DMS153 (cell line): ENCODE data around the gene POLR1G.
A peak's percentile ranks its signal among the peaks of the same experiment; 100 is the strongest.
"Not testable (repeated sequence)": the region's sequence is repeated elsewhere in the genome, so short reads cannot be mapped to it uniquely, and the experiment has no call there.

Experiments used
- DNase-seq: peaks from one replicate; lab custom pipeline; 2025; lab: John Stamatoyannopoulos, UW

The POLR1G gene

GRCh38 chr19:45395821-45396617 is 10.4 kb upstream of the POLR1G start:
- no peak for DNase-seq

GRCh38 chr19:45400192-45400591 is 6.3 kb upstream of the POLR1G start:
- DNase-seq: no peak

DNA sequence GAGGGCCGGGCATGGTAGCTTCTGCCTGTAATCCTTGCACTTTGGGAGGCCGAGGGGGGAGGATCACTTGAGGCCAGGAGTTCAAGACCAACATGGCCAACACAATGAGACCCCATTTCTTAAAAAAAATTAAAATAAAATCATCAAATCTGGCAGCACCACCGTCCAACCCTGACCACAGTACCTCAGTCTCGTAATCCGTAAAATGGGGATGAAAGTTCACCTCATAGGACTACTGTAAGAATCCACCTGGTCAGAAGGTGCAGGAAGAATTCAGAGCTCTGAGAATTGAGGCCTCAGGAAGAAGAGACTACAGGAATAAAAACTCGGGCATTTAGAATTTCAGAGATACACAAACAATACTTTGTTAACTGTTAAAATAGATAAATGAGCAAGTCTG is 4.6 kb upstream of the POLR1G start:
- DNase-seq: no peak

DNA sequence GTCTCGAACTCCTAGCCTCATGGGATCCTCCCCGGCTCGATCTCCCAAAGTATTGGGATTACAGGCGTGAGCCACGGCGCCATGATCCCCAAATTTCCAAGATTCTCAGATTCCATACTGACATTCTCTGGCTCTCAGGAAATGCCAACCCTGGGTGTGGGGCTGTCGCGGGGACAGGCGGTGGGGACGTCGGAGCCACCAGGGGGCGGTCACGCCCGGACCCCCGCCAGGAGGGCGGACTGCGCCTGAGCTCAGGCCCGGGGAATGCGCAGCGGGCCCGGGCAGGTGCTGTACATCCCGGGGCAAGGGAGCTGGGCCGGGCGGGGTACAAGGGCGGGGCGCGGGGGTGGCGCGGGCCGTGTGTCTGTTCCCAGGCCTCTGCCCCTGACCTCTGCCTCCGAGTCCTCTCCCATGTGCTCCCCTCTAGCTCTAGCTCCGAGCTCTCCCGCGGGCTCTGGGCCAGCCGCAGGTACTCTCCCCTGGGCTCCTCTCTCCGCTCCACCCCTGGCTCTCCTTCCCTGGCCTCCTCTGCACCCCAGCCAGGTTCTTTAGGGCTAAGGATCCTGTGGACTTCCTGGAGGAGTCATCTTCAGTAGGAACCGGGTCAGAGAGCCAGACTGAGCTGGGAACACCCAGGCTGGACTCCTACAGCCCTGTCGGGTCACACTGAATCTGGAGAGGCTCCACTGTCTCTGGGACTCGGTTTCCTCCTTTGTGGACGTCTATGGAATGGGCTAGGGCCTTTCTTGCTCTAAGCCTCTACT is 4.0 kb upstream of the POLR1G start:
- DNase-seq: no peak

DNA sequence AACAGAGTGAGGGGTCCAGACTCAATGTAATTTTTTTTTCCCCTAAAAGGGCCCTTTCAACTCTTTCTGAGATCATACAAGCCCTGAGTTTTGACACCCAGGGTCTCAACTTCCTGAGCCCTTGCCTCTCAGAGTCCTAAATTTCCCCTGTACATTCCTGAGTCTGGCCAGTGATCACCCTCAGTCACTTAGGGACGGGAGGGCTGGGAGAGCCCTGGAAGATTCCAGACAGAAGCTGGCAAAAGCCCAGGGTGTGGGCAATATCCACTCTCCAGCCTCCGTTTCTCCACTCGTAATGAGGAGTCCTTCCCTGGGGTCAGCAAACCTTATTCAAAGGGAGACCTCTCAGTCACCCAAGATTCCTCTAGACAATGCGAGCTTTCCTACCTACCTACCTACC is 3.2 kb upstream of the POLR1G start:
- DNase-seq: no peak

GRCh38 chr19:45403781-45404556 is 2.5 kb upstream of the POLR1G start:
- peak; percentile 61 for DNase-seq

- DNase-seq: peak; percentile 81
Observed at GRCh38 chr19:45404557-45405434, 1.6 kb upstream of the POLR1G start, which contains the start of gene PPP1R13L. Gene PPP1R13L (minus strand): TSS chr19:45405069. CDS start chr19:45398318, 6,751 bp downstream.

DNA sequence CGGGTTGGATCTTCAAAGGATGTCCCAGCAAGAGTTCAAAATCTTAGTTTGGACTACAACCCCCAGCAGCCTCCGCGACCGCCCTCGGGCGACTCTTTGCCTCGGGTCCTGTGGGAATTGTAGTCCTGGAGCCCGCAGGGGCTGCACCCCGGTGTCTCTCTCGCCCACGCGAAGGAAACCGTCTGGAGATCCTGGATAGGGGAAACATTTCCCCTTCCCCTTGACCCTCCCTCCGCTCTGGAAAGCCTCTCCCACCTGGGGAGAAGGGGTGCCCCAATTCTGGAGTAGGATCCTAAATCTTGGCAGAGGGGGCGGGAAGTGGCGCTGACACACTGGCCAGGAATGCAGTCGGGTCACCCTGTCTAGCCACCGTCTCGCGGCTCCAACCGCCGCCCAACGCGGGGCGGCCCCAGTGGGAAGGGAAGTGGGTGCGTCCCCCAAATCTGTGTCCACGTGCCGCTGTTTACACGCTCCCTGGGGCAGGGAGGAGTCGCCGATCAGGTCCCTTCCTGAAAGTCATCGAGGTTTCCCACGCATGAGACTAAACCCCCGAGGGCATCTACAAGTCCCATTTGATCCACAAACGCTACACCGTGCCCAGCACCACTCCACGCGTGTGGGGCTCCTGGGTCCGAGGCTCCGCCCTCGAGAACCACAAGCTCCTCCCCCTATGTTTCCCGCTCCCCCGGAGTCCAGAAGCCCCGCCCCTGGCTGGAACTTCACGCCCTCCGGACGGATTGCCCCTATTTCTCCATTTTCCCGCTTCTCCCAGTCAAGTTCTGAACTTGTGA is 814 bp upstream of the POLR1G start:
- peak; percentile 76 for DNase-seq

GRCh38 chr19:45407091-45407375 is 589 bp downstream of the POLR1G start:
- no peak for DNase-seq

- not testable (repeated sequence) for DNase-seq
Observed at GRCh38 chr19:45407585-45407984, 1.1 kb downstream of the POLR1G start.

DNA sequence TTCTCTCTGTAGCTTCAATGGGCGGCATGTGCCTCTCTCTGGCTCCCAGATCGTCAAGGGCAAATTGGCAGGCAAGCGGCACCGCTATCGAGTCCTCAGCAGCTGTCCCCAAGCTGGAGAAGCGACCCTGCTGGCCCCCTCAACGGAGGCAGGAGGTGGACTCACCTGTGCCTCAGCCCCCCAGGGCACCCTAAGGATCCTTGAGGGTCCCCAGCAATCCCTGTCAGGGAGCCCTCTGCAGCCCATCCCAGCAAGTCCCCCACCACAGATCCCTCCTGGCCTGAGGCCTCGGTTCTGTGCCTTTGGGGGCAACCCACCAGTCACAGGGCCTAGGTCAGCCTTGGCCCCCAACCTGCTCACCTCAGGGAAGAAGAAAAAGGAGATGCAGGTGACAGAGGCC is 1.7 kb downstream of the POLR1G start:
- DNase-seq: no peak

GRCh38 chr19:45408830-45409556 is 2.5 kb downstream of the POLR1G start:
- no peak for DNase-seq

GRCh38 chr19:45409557-45409920 is 3.1 kb downstream of the POLR1G start:
- DNase-seq: no peak

- DNase-seq: not testable (repeated sequence)
Observed at GRCh38 chr19:45410330-45410729, 3.9 kb downstream of the POLR1G start.

DNA sequence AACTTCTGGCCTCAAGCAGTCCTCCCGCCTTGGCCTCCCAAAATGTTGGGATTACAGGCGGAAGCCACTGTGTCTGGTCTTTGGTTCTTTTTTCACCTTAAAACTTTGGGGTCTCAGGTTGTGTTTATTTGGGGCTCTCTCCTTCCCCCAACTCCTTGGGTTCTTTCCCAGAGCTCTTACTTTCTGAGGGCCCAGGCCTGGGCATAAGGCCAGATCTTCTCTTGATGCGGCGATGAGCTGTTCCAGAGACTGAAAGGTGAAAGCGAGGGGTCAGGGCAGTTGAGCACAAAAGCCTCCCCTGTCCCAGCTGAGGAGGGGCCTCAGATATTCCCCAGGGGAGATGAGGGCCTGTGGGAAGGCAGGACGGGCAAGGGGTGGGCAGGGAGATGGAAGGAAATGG is 7.1 kb downstream of the POLR1G start:
- DNase-seq: no peak

DNA sequence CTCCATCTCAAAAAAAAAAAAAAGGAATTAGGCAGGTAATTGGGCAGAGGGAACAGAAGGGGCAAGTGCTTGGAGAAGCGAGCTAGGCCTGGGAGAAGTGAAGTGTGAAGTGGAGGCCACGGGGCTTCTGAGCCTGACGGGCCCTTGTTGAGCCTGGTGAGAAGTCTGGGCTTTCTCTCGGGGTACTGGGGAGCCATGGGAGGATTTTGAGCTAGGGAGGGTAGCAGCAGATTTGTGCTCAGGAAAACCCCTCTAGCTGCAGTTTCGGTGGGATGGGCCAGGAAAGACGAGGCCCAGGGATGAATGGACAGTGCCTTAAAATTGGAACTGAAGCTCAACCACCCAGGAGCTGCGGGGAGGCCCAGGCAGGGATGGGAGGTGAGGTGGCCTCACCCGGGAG is 8.0 kb downstream of the POLR1G start:
- no peak for DNase-seq

GRCh38 chr19:45417151-45417550 is 10.7 kb downstream of the POLR1G start:
- no peak for DNase-seq

DNA sequence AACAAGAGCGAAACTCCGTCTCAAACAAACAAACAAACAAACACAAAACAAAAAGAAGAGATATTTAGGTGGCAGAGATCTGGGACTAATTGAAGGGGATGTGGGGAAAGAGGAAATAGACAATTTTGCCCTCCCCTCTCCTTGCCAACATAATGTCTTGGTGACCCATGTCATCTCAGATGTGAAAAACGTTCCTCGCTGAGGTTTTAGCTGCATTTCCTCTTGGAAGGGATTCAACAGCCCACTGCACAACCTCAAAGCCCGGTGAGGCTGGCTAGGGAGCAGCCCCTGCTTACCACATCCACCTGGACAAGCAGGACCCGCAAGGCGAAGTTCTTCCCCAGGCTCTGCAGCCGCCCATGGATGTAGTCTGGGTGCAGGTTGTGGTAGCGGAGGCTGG is 12.4 kb downstream of the POLR1G start:
- DNase-seq: no peak

DNA sequence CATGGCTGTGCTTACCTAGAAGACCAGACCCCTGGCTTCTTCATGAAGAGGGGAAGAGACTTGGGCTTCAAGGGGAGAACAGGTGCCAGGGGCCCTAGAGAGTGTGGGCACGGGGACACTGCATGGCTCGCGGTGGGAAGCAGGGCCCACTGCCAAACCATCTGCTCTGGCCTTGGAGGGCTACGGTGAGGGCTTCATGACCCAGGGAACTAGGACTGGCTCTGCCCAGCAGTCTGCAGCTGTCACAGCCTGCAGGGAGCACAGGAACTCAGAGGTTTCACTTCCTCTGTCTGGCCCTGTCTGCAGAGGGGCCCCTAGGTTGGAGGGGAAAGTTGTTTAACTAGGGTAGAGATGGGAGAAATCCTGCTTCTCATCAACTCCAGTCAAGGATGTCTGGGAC is 13.0 kb downstream of the POLR1G start:
- no peak for DNase-seq

DNA sequence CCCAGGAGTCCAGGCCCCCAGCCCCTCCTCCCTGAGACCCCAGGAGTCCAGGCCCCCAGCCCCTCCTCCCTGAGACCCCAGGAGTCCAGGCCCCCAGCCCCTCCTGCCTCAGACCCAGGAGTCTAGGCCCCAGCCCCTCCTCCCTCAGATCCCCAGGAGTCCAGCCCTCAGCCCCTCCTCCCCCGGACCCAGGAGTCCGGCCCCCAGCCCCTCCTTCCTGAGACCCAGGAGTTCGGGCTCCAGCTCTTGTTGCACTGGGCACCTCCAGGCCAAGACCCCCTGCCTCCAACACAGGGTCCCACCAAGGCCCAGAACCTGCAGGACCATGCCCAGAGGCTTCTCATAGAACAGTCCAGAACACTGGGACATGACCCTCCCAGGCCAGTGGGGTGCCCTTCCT is 13.5 kb downstream of the POLR1G start:
- DNase-seq: no peak
